Ishikawa (cell line): ENCODE measurements around the gene PPM1E.

Experiments used
- CEBPB ChIP-seq: IDR thresholded peaks from 2 replicates; pipeline ENCODE4 v1.6.1; 2012
- CREB1 ChIP-seq: IDR thresholded peaks from 2 replicates; pipeline ENCODE4 v1.6.1; 2012; ENCODE audit warnings: low read depth
- EGR1 ChIP-seq: IDR thresholded peaks from 2 replicates; pipeline ENCODE4 v1.6.1; 2012
- EP300 ChIP-seq: IDR thresholded peaks from 2 replicates; pipeline ENCODE4 v1.6.1; 2012; ENCODE audit warnings: borderline replicate concordance
- FOXM1 ChIP-seq: IDR thresholded peaks from 2 replicates; pipeline ENCODE4 v1.6.1; 2012; ENCODE audit warnings: low read depth, borderline replicate concordance
- NFIC ChIP-seq: IDR thresholded peaks from 2 replicates; pipeline ENCODE4 v1.6.1; 2012
- RAD21 ChIP-seq: IDR thresholded peaks from 2 replicates; pipeline ENCODE4 v1.6.1; 2012; ENCODE audit warnings: low read depth
- REST ChIP-seq: IDR thresholded peaks from 2 replicates; pipeline ENCODE4 v1.6.1; 2012; ENCODE audit warnings: low read depth, mild to moderate bottlenecking
- TAF1 ChIP-seq: IDR thresholded peaks from 2 replicates; pipeline ENCODE4 v1.6.1; 2012; ENCODE audit warnings: low read depth, mild to moderate bottlenecking
- TCF12 ChIP-seq: IDR thresholded peaks from 2 replicates; pipeline ENCODE4 v1.6.1; 2012; ENCODE audit warnings: low read depth
- TEAD4 ChIP-seq: IDR thresholded peaks from 2 replicates; pipeline ENCODE4 v1.6.1; 2012
- YY1 ChIP-seq: IDR thresholded peaks from 2 replicates; pipeline ENCODE4 v1.6.1; 2012; ENCODE audit warnings: low read depth
- ZBTB7A ChIP-seq: IDR thresholded peaks from 2 replicates; pipeline ENCODE4 v1.6.1; 2012; ENCODE audit warnings: low read depth
- TF ChIP-seq, protein P1 (sequence below): IDR thresholded peaks from 2 replicates; pipeline ENCODE4 v1.6.1; 2012
- TF ChIP-seq, protein P2 (sequence below): IDR thresholded peaks from 2 replicates; pipeline ENCODE4 v1.6.1; 2012

The PPM1E gene

GRCh38 chr17:58764373-58764772 lies 8.7 kb downstream of the PPM1E start:
- TF ChIP-seq TAF1 (no peak), REST (no peak), NFIC (no peak)

DNA sequence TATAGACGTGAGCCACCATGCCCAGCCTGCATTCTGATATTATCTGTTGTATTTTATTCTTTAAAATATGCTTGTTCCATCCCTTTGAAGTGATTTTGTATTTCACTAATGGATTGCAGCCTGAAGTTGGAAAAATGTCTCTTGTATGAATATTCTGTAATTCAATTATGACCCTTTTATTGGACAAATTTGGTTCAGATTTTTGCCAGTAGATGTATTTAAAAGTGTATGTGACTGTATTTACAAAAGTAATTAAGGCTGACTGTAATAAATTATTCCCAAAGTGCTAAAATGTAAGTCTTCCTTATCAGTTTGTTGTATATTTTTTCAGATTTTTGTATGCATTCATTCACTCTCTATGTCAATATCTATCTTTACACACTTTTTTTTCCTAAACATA lies 23.8 kb downstream of the PPM1E start:
- TF ChIP-seq ZBTB7A: no peak
- no peak for TF ChIP-seq YY1
- no peak for TF ChIP-seq TEAD4
- no peak for TF ChIP-seq EGR1
- TF ChIP-seq RAD21: no peak
- TF ChIP-seq NFIC: no peak
- TF ChIP-seq, protein P1, sequence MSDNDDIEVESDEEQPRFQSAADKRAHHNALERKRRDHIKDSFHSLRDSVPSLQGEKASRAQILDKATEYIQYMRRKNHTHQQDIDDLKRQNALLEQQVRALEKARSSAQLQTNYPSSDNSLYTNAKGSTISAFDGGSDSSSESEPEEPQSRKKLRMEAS: no peak
- TF ChIP-seq TAF1: no peak
- no peak for TF ChIP-seq FOXM1
- TF ChIP-seq REST: no peak
- no peak for TF ChIP-seq EP300
- TF ChIP-seq CEBPB: no peak
- TF ChIP-seq, protein P2, sequence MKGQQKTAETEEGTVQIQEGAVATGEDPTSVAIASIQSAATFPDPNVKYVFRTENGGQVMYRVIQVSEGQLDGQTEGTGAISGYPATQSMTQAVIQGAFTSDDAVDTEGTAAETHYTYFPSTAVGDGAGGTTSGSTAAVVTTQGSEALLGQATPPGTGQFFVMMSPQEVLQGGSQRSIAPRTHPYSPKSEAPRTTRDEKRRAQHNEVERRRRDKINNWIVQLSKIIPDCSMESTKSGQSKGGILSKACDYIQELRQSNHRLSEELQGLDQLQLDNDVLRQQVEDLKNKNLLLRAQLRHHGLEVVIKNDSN: no peak
- TF ChIP-seq TCF12: no peak
- TF ChIP-seq CREB1: no peak

DNA sequence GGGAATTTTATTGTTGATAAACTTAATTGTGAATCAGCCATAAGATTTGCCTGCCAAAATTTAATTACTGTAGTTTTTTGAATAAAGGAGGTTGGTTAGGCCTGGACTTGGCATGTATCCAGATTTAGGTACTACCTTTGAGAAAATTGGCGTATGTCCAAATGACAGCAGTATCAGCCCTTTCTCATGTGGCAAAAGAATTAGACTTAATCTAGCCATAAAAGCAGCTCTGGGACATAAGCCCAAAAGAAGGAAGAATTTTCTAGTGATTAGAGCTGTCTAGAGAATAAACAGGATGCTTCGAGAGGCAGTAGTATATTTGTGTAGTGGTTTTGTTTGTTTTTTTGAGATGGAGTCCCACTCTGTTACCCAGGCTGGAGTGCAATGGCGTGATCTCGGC lies 27.7 kb downstream of the PPM1E start:
- TF ChIP-seq TAF1 (no peak), NFIC (peak; percentile 83)

- no peak for TF ChIP-seq YY1
- TF ChIP-seq TEAD4: no peak
- no peak for TF ChIP-seq FOXM1
- TF ChIP-seq, protein P1: no peak
- no peak for TF ChIP-seq CREB1
- no peak for TF ChIP-seq EP300
- no peak for TF ChIP-seq TAF1
- no peak for TF ChIP-seq ZBTB7A
- TF ChIP-seq CEBPB: no peak
- no peak for TF ChIP-seq TCF12
- TF ChIP-seq REST: no peak
Measured at GRCh38 chr17:58785097-58785496, 29.4 kb downstream of the PPM1E start.

DNA sequence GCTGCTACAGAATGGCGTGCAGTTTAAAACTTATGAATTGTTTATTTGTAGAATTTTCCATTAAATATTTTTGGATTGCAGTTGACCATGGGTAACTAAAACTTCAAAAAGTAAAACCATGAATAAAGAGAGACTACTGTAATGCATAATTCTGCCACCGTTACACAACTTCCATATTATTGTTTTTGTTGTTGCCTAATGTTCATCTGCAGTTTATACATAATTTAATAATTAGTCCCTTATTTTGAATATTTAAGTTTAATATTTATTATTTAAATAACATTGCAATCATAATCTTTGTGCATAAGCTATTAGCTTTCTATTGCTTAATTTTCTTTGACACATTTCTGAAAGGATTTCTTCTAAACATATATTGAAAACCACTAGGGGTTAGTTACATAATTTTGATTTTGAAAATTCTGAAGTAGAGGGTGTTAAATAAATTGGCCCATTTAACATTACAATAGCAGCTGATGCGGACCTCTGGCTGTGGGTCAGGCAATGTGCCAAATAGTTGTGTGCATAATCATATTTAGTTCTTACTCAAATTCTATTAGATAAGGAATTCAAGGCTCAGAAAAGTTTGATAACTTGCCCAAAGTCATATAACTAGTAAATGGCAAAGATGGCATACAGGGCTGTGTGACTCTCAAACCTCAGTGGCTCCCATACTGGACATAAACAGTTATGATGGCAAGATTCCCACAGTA lies 31.1 kb downstream of the PPM1E start:
- TF ChIP-seq NFIC: peak; percentile 61; the same call in 1 of the 2 replicates
- no peak for TF ChIP-seq RAD21

- no peak for TF ChIP-seq EP300
- TF ChIP-seq NFIC: no peak
- TF ChIP-seq, protein P2: no peak
- no peak for TF ChIP-seq CEBPB
- TF ChIP-seq EGR1: no peak
- TF ChIP-seq, protein P1: no peak
- no peak for TF ChIP-seq YY1
- TF ChIP-seq FOXM1: no peak
- no peak for TF ChIP-seq CREB1
- no peak for TF ChIP-seq TCF12
- TF ChIP-seq REST: no peak
- no peak for TF ChIP-seq ZBTB7A
- no peak for TF ChIP-seq RAD21
- no peak for TF ChIP-seq TAF1
Measured at GRCh38 chr17:58788199-58788598, 32.5 kb downstream of the PPM1E start.
